Mucosa of descending colon (tissue), 3 donors: ENCODE results near the gene KDM2A. TPM values are rescaled to one million over a fixed set of nuclear protein-coding genes. Genes with fewer than 3 reads are reported as not detected.
A peak's percentile ranks its signal among the peaks of the same experiment; 100 is the strongest.

Experiments used
- ATAC-seq: fragments of 200-7000 bp; cut with Tn5 transposase; one replicate; pipeline ENCODE4 v1.9.1; 2020; ENCODE audit warnings: mild to moderate bottlenecking, moderate library complexity
- DNase-seq, 3 donors: peaks; one replicate each; pipeline ENCODE4 v3.0.0-alpha.2; 2020
- H3K36me3 ChIP-seq: fragments of 200-600 bp; one replicate; pipeline ENCODE4 v1.8.0; 2021; ENCODE audit warnings: low read depth, mild to moderate bottlenecking
- H3K4me1 ChIP-seq: fragments of 200-600 bp; one replicate; pipeline ENCODE4 v1.8.0; 2021; ENCODE audit warnings: low read depth, mild to moderate bottlenecking
- H3K4me3 ChIP-seq: fragments of 200-600 bp; one replicate; pipeline ENCODE4 v1.8.0; 2021; ENCODE audit warnings: mild to moderate bottlenecking
- H3K9me3 ChIP-seq: fragments of 200-600 bp; one replicate; pipeline ENCODE4 v1.8.0; 2021; ENCODE audit warnings: mild to moderate bottlenecking
- CTCF ChIP-seq: fragments of 200-600 bp; IDR thresholded peaks from one replicate; pipeline ENCODE4 v1.8.0; 2022; ENCODE audit warnings: antibody characterized with exemption, mild to moderate bottlenecking
- intact Hi-C, 2 donors: fragments of 100-400 bp; cut with DNase I in 1 of 2; cut with micrococcal nuclease in 1 of 2; formaldehyde crosslinking; loops; one replicate each; pipeline versions ENCODE4 v1.11.0 to v1.11.1; 2022; cut with DNase I, micrococcal nuclease
- total RNA-seq, 3 donors: library from RNA; stranded (reverse); fragmentation: NEBNext Ultra II Directional in 2 of 3; extraction: Animal tissue kit (Norgen Biotek cat#: 25700) in 2 of 3; gene quantifications; one replicate each; pipeline versions ENCODE4 v1.2.1 to v1.2.4, GENCODE V29; 2021 to 2023
- donor health status: DM: no; HTN: no; CAD: no; lungs with moderate emphysema.
- donor health status: DM: no; HTN: no; CAD: no.
- donor health status: DM: no; HTN: yes; CAD: no.

Gene KDM2A
- total RNA-seq, 3 donors from 2014 or later = 67.2 to 84.6 (median 77.1) TPM

DNA sequence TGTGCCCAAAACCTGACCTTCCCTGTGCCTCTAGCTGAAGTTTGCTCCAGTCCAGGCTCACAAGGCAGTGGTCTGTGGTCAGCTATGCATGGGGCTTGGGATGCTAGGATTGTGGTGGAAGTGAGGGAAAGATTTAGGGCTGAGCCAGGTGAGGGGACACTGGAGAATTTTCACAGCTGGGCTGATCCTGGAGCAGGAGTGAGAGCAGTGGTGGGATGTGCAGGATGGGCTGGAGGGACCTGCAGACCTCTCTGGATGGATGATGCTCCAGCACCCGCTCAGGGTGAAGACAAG lies 23.9 kb upstream of the KDM2A start:
- Histone ChIP-seq H3K4me3 (no peak overlapping the region), H3K9me3 (no peaks in the 10 kb centered on the region), H3K4me1 (no peaks in the 10 kb centered on the region), H3K36me3 (no peaks in the 10 kb centered on the region)
- intact Hi-C loops = no loop called here
- peak; percentile 2 for TF ChIP-seq CTCF
- no peak for DNase-seq
- no peak for ATAC-seq

DNA sequence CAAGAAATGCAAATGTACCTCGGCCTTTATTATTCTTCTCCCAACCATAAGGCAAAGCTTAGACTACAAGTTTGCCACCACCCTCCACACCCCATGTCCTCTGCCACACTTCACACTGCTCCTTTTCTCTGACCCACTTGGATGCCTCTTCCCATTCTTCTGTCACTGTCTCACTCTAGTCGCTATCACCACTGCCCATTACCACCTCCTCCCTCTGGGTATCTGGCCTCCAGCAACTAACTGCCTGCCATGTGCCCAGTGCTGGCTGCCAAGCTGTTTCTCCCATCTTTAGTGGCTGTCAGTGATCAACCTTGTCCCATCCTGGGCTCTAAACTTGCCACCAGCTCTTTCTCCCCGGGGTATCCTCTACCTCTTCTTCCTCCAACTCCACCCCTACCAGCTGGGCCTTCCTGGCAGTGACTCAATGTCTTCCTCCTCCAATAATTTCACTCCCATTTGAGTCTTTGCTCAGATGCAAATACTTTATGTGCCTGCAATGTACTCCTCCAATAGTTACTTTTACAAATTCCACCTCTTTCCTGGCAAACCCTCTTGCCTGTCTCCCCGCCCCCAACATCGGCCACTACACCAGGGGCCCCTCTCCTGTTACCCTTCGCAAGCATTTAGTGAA lies 20.1 kb upstream of the KDM2A start:
- Histone ChIP-seq H3K4me1 (no peaks in the 10 kb centered on the region), H3K36me3 (no peaks in the 10 kb centered on the region), H3K4me3 (no peak overlapping the region), H3K9me3 (no peaks in the 10 kb centered on the region)
- ATAC-seq (no peak), DNase-seq (no peak)
- TF ChIP-seq CTCF = no peak
- intact Hi-C loops = no loop called here

- Histone ChIP-seq H3K4me3 (no peak overlapping the region), H3K9me3 (no peaks in the 10 kb centered on the region), H3K36me3 (no peaks in the 10 kb centered on the region), H3K4me1 (no peaks in the 10 kb centered on the region)
- no peak for TF ChIP-seq CTCF
- no peak for DNase-seq
- ATAC-seq = no peak
- intact Hi-C loops = no loop called here
These were observed 19.2 kb upstream of the KDM2A start for GRCh38 chr11:67099831-67100324.

- Histone ChIP-seq H3K4me3 (no peak overlapping the region), H3K36me3 (no peaks in the 10 kb centered on the region), H3K4me1 (no peaks in the 10 kb centered on the region), H3K9me3 (no peaks in the 10 kb centered on the region)
- intact Hi-C loops = no loop called here
- no peak for DNase-seq
- TF ChIP-seq CTCF = no peak
- ATAC-seq = no peak
These were observed 16.4 kb upstream of the KDM2A start for GRCh38 chr11:67102664-67103063.

GRCh38 chr11:67105964-67106363 lies 13.1 kb upstream of the KDM2A start:
- no peak for ATAC-seq
- intact Hi-C loops = no loop called here
- H3K9me3 ChIP-seq = no peaks in the 10 kb centered on the region
- no peaks in the 10 kb centered on the region for H3K4me1 ChIP-seq
- no peak for TF ChIP-seq CTCF
- H3K4me3 ChIP-seq = no peak overlapping the region
- H3K36me3 ChIP-seq = no peaks in the 10 kb centered on the region
- no peak for DNase-seq

- Histone ChIP-seq H3K36me3 (no peaks in the 10 kb centered on the region), H3K4me1 (peaks cover 4% of the 10 kb centered on the region), H3K4me3 (no peak overlapping the region), H3K9me3 (no peaks in the 10 kb centered on the region)
- no peak for DNase-seq
- no peak for TF ChIP-seq CTCF
- no peak for ATAC-seq
- intact Hi-C loops = no loop called here
These were observed 7.8 kb upstream of the KDM2A start for GRCh38 chr11:67111261-67111660.
